ENCODE results near the gene HTR3A. TPM values are rescaled to one million over a fixed set of nuclear protein-coding genes. Genes with fewer than 3 reads are reported as not detected.

The HTR3A gene
- total RNA-seq, 1 experiment from 2014 or later: not detected

DNA sequence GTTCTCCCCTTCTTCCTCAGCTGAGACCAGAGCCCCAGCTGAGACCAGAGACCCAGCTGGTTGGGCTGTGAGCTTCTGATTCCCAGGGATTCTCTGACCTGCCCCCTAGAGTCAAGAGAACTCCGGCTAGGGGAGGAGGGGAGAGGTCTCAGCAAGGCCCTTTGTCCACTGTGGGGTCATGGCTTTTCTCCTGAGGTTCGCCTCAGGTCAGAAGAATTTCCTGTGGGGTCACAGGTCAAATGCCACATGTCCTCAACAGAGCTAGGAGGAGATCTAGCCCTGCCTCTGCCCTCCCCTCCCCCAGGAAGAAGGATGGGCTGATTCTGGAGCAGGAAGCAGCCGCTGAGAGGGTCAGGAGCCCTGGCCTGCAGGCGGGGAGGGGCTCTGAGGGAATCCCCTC lies 23.7 kb downstream of the HTR3A start:
- DNase-seq (ENCODE audit: low read depth, low spot score): no peak
- in situ Hi-C loops (cut with HindIII; ENCODE audit: low pct_unique_long_range_greater_than_20kb, low sequenced_read_pairs): no loop called here

DNA sequence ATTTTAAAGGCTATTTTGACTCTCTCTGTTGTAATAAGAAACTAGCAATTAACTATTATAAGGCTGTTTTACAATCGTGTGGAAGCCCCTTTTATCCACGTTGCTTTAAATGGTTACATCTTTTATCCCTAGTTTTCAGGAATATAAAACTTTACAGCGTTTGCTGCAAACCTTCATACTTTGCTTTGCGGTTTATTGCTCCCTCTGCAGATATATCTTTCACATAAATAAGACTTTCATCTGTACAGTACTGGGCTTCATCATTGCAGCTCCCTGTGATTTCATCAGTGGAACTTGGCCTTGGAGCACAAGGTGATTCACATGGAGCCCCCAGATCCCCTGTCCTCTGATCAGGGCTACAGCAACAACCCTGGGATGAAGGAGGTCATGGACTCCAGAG lies 25.6 kb downstream of the HTR3A start:
- no peak for DNase-seq (ENCODE audit: low read depth, low spot score)
- in situ Hi-C loops (cut with HindIII; ENCODE audit: low pct_unique_long_range_greater_than_20kb, low sequenced_read_pairs): no loop called here

DNA sequence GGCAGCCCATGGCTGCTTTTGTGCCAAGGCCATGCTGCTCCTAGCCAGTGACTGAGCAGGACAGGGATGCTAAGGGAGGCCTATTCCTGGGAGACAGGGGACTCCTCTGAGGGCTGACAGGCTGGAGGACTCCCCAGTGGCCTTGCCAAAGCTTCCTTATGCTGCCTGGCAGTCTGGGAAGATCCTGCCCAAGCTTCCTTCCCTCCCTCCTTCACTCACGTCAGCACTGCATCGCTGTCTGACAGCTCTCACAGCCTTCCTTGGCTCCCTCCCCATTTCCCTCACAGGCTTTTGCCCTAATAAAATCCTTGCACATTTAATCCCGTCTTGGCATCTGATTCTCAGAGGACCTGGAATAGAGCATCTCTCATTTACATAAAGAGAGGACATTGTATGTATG lies 26.5 kb downstream of the HTR3A start:
- no peak for DNase-seq (ENCODE audit: low read depth, low spot score)
- in situ Hi-C loops (cut with HindIII; ENCODE audit: low pct_unique_long_range_greater_than_20kb, low sequenced_read_pairs): no loop called here

DNA sequence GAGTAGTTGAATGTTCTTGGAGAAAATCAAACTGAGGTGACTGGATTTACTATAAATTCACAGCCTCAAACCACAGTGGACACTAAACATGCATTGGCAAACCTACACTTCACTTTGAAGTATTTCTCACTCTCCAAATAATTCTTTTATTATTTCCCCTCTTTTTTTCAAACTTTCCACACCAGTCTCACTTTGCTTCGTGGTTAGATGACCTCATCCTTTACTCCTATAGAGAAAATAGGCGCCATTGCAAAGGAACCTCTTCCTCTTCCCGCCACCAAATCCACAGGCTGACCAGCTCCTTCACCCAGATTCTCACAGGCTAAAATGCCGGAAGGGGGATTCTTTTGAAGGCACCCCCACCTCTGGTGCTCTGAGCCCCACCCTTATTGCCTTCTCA lies 33.4 kb downstream of the HTR3A start:
- DNase-seq (ENCODE audit: low read depth, low spot score): no peak
- in situ Hi-C loops (cut with HindIII; ENCODE audit: low pct_unique_long_range_greater_than_20kb, low sequenced_read_pairs): no loop called here

DNA sequence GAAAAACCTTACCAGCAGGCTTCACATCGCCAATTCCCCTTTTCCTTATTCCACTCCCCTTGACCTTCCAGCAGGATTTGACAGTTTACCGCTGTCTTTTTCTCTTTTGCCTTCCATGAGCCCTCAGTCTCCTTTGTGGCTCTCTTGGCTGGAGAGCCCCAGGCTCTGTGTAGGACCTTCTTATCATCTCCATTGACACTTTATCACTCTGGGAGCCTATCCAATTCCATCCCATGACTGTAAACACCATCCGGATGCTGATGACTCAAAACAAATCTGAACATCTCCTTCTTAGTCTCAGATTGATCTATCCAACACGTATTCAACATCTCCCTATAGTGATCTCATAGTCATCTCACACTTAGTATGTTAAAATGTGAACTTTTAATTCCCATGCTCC lies 36.0 kb downstream of the HTR3A start:
- in situ Hi-C loops (cut with HindIII; ENCODE audit: low pct_unique_long_range_greater_than_20kb, low sequenced_read_pairs): no loop called here
- no peak for DNase-seq (ENCODE audit: low read depth, low spot score)

DNA sequence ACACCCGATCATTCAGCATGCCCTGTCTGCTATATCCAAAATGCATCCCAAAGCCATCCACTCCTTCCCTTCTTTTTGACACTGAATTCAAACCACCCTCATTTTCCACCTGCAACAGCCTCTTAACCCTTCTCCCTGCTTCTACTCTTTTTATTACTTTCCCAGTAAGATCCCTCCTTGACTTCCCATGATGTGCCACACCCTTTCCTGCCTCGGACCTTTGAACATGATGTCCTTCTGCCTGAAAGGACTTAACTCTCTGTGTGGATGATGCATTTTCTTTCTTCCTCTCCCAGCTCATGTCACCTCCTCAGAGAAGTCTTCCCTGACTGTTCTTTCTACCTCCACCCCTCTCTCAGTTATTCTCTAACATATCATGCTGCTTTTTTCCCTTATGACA lies 36.5 kb downstream of the HTR3A start:
- in situ Hi-C loops (cut with HindIII; ENCODE audit: low pct_unique_long_range_greater_than_20kb, low sequenced_read_pairs): no loop called here
- no peak for DNase-seq (ENCODE audit: low read depth, low spot score)

DNA sequence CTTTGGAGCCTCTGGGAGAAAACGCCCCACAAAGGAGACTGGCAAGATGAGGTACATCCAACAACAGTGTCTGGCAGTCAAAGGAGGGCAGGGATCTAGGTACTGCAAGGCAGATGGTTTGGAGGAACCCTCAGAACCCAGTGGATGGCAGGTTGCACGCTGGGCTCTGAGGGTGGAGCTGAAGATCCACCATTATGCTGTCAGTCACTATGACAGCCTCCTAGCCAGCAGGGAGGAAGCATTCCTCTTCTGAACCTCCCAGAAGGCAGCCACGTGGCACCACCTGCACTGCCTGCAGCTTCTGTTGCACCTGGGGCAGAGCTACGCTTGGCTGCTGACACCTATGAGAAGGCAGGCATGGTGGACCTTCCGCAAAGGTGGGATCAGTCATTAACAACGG lies 40.2 kb downstream of the HTR3A start:
- no peak for DNase-seq (ENCODE audit: low read depth, low spot score)
- in situ Hi-C loops (cut with HindIII; ENCODE audit: low pct_unique_long_range_greater_than_20kb, low sequenced_read_pairs): no loop called here

DNA sequence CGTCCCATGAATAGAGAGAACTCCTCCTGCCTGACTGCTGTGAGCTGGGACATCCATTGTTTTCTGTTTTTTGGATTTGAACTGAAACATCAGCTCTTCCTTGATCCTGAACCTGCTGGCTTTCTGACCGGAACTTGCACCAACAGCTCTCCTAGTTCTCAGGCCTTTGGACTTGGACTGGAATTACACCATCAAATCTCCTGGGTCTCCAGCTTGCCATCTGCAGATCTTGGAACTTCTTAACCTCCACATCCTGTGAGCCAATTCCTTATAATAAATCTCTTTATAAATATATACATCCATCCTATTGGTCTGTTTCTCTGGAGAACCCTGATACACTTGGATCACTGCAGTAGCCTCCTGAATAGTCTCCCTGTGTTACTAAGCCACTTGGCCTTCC lies 42.1 kb downstream of the HTR3A start:
- DNase-seq (ENCODE audit: low read depth, low spot score): no peak
- in situ Hi-C loops (cut with HindIII; ENCODE audit: low pct_unique_long_range_greater_than_20kb, low sequenced_read_pairs): no loop called here

DNA sequence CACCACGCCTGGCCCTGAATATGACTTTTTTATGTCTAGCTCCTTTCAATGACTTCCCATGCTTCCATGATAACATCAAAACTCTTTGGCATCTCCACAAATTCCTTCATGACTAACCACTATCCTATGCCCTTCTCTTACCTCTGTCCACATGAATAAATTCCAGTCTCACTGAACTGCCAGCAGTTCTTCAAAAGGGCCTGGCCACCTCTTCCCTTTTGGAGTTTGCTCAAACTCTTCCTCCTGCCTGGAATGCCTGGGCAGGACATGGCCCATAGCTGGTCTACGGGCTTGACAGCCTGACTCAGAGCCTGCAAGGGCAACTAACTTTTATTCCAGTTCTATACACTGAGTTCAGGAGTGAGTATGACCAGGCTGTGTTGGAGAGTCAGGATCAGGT lies 42.8 kb downstream of the HTR3A start:
- in situ Hi-C loops (cut with HindIII; ENCODE audit: low pct_unique_long_range_greater_than_20kb, low sequenced_read_pairs): no loop called here
- DNase-seq (ENCODE audit: low read depth, low spot score): no peak

DNA sequence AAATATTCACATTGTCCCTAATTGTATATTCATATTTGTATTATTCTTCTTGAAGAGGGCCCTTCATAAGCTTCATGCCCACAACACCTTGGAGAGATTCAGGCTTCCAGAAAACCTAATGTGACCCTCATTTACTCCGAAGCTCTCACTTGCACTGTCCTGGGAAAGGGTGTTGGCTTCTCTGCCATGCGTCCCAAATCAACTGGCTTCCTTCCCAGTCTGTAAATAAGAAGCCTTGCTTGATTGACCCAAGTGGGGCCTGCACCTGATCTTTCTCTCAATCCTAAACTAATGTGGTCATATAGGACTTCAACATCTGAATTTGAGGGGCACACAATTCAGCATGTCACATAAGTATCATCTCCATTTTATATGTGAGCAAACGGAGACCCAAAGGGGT lies 44.1 kb downstream of the HTR3A start:
- in situ Hi-C loops (cut with HindIII; ENCODE audit: low pct_unique_long_range_greater_than_20kb, low sequenced_read_pairs): no loop called here
- DNase-seq (ENCODE audit: low read depth, low spot score): no peak

DNA sequence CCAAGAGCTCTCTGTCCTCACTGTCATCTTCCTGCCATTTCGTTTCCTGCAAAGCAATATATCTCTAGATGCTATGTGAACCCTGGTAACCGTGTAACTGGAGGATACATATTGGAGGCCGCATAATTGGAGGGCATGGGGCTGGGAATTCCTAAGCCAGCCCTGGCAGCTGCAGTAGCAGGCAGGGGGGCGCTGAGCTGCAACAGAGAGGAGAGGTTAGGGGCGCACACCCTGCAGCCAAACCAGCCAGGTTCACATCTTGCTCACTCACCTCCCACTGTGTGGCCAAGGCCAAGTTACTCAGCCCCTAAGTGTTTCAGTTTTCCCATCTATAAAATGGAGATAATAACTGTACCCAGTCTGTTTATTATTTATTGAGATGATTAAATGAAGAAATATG lies 44.7 kb downstream of the HTR3A start:
- DNase-seq (ENCODE audit: low read depth, low spot score): no peak
- in situ Hi-C loops (cut with HindIII; ENCODE audit: low pct_unique_long_range_greater_than_20kb, low sequenced_read_pairs): no loop called here

DNA sequence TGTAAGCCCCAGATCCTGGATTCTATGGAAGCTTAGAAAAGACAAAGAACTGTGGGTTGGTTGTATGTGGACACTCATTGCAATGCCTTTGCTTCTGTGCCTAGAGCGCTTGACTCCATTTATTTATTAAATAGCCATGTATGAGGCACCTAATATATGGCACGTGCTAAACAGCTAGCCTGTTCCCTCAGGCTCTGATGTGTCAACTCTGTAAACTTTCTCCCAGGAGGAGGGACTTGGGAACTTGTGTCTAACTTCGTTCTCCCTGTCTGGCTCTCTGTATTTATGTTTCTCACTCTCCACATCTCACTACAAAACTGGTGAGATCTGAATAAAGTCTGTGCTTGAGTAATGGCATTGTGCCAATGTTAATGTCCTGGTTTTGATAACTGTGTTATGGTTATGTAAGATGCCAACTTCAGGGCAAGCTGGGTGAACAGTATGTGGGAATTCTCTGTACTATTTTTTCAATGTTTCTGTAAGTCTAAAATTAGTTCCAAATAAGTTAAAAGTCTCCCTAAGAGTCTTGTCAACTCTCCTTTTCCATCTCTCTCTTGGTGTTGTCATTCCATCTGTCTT lies 50.5 kb downstream of the HTR3A start:
- DNase-seq (ENCODE audit: low read depth, low spot score): no peak
- in situ Hi-C loops (cut with HindIII; ENCODE audit: low pct_unique_long_range_greater_than_20kb, low sequenced_read_pairs): no loop called here

DNA sequence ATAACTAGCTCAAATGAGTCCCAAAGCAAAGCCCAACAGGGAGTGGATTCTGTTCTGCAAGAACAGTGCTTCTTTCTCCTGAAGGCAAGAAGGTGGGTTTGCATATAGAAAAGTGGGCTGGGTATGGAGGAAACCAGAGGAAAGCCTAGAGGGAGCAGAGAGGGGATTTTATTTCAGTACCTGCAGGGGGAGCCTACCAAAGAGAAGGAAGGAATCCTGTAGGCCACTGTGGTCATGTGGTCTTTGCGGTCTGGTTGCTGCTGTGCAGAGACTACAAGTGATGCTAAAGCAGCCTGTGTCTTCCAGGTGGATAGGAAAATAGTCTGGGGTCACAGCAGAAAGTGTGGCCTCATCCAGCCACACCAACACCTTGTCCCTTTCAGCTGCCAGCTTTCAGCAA lies 51.4 kb downstream of the HTR3A start:
- in situ Hi-C loops (cut with HindIII; ENCODE audit: low pct_unique_long_range_greater_than_20kb, low sequenced_read_pairs): no loop called here
- DNase-seq (ENCODE audit: low read depth, low spot score): peak; percentile 46

DNA sequence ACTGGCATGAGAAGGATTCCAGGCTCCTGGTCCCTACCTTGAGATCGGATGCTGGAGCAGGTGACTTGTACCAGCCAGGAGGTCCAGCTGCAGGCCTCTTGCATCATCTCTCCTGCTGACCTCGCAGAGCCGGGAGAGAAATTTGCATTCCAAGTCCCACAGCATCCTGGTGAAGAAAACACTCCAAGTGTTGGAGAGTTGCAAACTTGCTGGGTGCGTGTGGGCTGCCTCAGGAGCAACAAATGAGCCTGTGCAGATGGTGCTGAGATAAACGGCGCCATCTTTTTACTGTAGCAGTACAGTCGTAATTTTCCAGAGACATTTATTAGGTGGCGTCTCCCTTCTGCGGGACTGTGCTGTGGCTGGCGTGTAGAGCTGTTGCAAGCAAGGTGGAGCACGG lies 52.5 kb downstream of the HTR3A start:
- in situ Hi-C loops (cut with HindIII; ENCODE audit: low pct_unique_long_range_greater_than_20kb, low sequenced_read_pairs): no loop called here
- no peak for DNase-seq (ENCODE audit: low read depth, low spot score)

DNA sequence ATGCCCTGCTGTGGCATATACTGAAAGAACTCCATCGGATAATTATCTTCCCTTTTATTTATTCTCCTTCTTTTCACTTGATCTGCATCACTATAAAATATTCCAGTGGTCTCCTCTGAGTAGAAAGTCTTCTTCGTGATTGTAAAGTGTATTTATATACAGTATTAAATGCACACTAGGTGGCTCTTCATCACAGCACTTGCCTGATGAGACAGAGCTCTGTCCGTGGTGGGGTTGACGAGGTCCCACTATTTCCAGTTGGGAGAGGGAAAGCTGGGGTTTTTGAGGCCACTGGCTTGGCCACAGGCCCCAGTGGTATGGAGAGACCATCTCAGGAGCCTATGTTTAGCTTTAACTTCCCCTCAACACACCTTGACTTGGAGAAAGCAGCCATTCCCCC lies 53.0 kb downstream of the HTR3A start:
- in situ Hi-C loops (cut with HindIII; ENCODE audit: low pct_unique_long_range_greater_than_20kb, low sequenced_read_pairs): no loop called here
- no peak for DNase-seq (ENCODE audit: low read depth, low spot score)

DNA sequence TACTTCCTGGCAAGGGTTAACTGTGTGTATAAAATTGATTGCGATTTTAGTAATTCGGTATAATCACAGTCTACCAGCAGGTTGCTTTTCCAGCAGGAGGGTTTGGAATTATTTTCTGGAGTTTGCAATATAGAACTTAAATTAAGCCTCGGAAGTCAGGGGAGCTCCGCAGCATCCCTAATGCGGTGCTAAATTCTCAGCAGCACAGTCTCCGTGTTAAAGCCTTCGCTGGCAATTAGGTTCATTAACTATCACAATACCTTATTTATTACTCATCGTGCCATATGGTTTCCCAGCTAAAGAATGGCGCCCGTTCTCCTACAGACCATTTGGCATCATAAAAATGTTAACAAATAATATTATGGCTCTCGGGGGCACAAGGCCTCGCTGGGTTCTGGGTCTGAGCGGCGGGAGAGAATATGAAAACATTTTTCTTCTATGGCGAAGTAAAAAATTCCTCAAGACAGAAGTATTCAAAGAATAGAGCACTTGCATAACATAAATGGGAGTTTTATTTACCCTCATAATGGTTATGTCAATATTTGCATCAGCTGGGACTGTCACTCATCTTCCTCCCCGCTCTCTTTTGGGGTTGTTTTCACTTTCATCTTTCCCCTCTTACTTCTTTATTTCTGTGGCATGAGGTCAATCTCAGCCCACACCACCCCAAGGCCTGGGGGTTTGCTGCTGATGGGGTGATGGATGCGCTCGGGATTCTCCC lies 56.5 kb downstream of the HTR3A start:
- DNase-seq (ENCODE audit: low read depth, low spot score): no peak
- in situ Hi-C loops (cut with HindIII; ENCODE audit: low pct_unique_long_range_greater_than_20kb, low sequenced_read_pairs): no loop called here

DNA sequence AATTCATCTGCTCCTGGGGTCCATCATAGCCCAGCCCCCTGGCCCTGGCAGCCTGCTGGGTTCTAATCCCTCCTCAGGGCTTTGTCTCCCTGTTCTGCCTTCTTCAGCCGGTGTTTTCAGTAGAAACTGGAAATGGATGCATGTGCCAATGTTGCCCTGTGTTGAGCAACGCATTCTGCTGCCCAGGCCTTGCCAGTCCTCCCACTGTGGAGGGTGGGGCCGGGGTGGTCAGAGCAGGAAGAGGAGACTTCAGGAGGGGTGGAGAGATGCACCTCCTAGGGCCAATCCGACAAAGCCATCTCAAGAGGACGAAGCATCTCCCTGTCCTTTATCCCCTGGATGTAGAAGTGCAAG lies 57.0 kb downstream of the HTR3A start:
- in situ Hi-C loops (cut with HindIII; ENCODE audit: low pct_unique_long_range_greater_than_20kb, low sequenced_read_pairs): no loop called here
- no peak for DNase-seq (ENCODE audit: low read depth, low spot score)

DNA sequence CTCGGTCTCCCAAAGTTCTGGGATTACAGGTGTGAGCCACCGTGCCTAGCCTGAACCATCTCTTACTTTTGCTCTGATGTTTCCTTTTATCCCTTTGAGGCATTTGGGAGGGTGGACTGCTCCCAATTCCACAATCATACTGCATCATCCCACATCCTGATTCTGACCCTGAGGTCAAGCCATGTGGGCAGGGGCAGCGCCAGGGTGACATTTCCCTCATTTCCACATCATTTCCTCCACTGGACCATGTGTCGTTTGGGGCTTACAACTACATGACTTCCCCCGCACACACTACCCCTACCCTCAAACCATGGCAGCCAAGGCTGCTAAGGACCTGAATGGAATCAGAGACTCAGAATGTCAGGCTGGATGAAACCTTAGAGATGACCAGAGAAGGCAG lies 58.2 kb downstream of the HTR3A start:
- in situ Hi-C loops (cut with HindIII; ENCODE audit: low pct_unique_long_range_greater_than_20kb, low sequenced_read_pairs): no loop called here

DNA sequence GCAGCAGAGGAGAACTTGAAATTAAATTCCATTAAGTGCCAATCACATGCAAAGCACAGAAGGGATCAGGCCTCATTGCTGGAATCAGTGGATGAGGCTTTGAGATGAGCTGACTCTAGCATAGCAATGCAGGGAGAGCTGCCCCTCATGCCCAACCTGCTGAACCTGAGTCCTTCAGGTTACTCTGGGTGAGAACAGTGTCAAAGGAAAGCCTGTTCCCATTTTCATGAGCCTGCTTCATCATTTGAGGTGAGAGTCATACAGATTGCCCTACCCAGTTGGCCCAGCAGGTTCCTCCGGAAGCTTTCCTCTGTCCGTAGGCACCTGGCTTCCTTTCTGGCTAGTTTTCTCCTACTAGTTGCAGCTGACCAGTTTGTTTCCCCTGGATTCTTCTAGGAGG lies 58.7 kb downstream of the HTR3A start:
- no peak for DNase-seq (ENCODE audit: low read depth, low spot score)
- in situ Hi-C loops (cut with HindIII; ENCODE audit: low pct_unique_long_range_greater_than_20kb, low sequenced_read_pairs): no loop called here

More for the DNA sequence above, 58.2 kb downstream of the HTR3A start:
- no peak for DNase-seq (ENCODE audit: low read depth, low spot score)

DNA sequence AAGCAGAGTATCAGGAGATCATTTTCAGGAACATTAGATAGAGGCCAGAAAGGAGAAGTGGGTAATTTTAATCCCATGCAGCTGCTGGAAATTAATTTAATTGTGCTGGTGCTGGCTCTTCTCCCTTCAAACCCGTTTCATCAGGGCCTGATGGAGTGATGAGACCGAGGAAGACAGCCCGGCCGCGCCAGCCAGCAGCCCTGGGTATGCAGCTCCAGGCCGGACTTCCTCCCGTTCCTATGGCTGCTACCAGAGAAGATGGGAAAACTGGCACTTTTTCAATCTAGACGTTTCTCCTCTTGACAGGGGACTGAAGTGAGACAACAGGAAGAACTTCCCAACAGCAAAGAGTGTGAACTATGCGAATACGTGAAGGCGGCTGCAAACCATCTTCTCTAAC lies 60.0 kb downstream of the HTR3A start:
- in situ Hi-C loops (cut with HindIII; ENCODE audit: low pct_unique_long_range_greater_than_20kb, low sequenced_read_pairs): no loop called here
- no peak for DNase-seq (ENCODE audit: low read depth, low spot score)

Measured in SK-MEL-5 (cell line).